ENCODE results near the gene HSD11B2.

DNA sequence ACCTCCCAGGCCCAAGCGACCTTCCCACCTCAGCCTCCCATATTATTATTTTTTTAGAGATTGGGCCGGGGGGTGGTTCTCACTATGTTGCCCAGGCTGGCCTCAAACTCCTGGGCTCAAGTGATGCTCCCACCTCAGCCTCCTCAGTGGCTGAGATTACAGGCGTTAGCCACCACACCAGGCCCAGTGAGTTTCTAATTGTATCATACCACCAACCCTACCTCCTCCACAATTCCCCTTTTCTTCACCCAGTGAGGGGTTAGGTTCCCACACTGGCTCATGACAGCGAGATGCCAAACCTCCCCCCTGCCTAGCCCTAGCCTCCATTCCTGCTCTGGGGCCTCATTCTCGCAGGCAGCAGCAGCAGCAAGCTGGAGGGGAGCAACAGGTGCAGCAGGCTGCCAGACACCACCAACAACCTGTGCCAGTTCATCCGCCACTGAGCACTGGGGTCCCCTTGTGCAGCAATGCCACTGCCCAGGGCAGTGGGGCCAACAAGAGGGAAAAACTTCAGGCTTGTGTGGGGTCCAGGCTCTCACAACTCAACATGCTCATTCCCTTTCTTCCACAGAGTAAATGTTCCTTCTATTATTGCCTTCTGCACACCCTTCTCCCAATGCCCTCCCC, 41.0 kb downstream of the HSD11B2 start:
- TF ChIP-seq ZNF384 (IDR thresholded peaks at IDR 0.05) (no peak), NFRKB (IDR thresholded peaks at IDR 0.05) (no peak), SUZ12 (IDR thresholded peaks at IDR 0.05) (no peak), FOXA1 (IDR thresholded peaks at IDR 0.05) (no peak), ELF4 (IDR thresholded peaks at IDR 0.05) (no peak), SP1 (IDR thresholded peaks at IDR 0.05) (no peak), ARNT (IDR thresholded peaks at IDR 0.05) (no peak), FOXM1 (IDR thresholded peaks at IDR 0.05; ENCODE audit: borderline replicate concordance) (no peak), TARDBP (IDR thresholded peaks at IDR 0.05) (no peak), L3MBTL2 (conservative IDR thresholded peaks at IDR 0.05) (no peak), FOXK2 (IDR thresholded peaks at IDR 0.05) (no peak), BHLHE40 (IDR thresholded peaks at IDR 0.05; ENCODE audit: borderline replicate concordance) (no peak)

Measured in HEK293T (cell line).